ENCODE measurements around the gene ZFAND3. TPM values are rescaled to one million over a fixed set of nuclear protein-coding genes. Genes with fewer than 3 reads are reported as not detected.

The ZFAND3 gene
- total RNA-seq, 6 donors from 2014 or later = 26.2 to 66.4 (median 55.5) TPM

- TF ChIP-seq CTCF (IDR thresholded peaks at IDR 0.05) = no peak
- no peak for TF ChIP-seq EP300 (IDR thresholded peaks at IDR 0.05)
- TF ChIP-seq POLR2A (IDR thresholded peaks at IDR 0.05) = no peak
- no peak for TF ChIP-seq POLR2AphosphoS5 (IDR thresholded peaks at IDR 0.05)
- Histone ChIP-seq H3K4me1 (peaks cover 0 to 23% (median 12%) of the 10 kb centered on the region in 4 donors), H3K9me3 (no peaks in the 10 kb centered on the region), H3K27me3 (no peaks in the 10 kb centered on the region), H3K27ac (no peak overlapping the region), H3K4me3 (no peak overlapping the region), H3K36me3 (no peaks in the 10 kb centered on the region)
- DNase-seq (no peak), ATAC-seq (ENCODE audit: low FRiP score in 2 of 2) (no peak)
- WGBS, 2 donors = 89 to 92% methylated on average over 3 of the region's 3 CpGs
Measured at GRCh38 chr6:37858363-37858762, 38.8 kb downstream of the ZFAND3 start.

GRCh38 chr6:37860226-37860839, 40.8 kb downstream of the ZFAND3 start:
- 59 to 83% methylated on average over 1 of the region's 1 CpG for WGBS, 2 donors

GRCh38 chr6:37861452-37861851, 41.9 kb downstream of the ZFAND3 start:
- peaks cover 5 to 31% (median 18%) of the 10 kb centered on the region in 4 donors for H3K4me1 ChIP-seq
- TF ChIP-seq CTCF (IDR thresholded peaks at IDR 0.05) (no peak), POLR2AphosphoS5 (IDR thresholded peaks at IDR 0.05) (no peak), POLR2A (IDR thresholded peaks at IDR 0.05) (no peak), EP300 (IDR thresholded peaks at IDR 0.05) (no peak)
- WGBS, 2 donors = 81 to 85% methylated on average over 2 of the region's 2 CpGs
- H3K27me3 ChIP-seq = no peaks in the 10 kb centered on the region
- H3K36me3 ChIP-seq = no peaks in the 10 kb centered on the region
- no peak overlapping the region for H3K27ac ChIP-seq
- DNase-seq = no peak
- H3K9me3 ChIP-seq = no peaks in the 10 kb centered on the region
- no peak for ATAC-seq (ENCODE audit: low FRiP score in 2 of 2)
- H3K4me3 ChIP-seq = no peak overlapping the region

More at GRCh38 chr6:37860226-37860839, 40.8 kb downstream of the ZFAND3 start:
- DNase-seq (no peak), ATAC-seq (ENCODE audit: low FRiP score in 2 of 2) (no peak)
- peaks cover under 1 to 27% (median 15%) of the 10 kb centered on the region in 4 donors for H3K4me1 ChIP-seq
- no peaks in the 10 kb centered on the region for H3K27me3 ChIP-seq
- H3K4me3 ChIP-seq = no peak overlapping the region
- H3K27ac ChIP-seq = no peak overlapping the region
- TF ChIP-seq EP300 (IDR thresholded peaks at IDR 0.05) (no peak), CTCF (IDR thresholded peaks at IDR 0.05) (peak in 4 of 6 experiments; percentile 26 to 46 (median 40)), POLR2A (IDR thresholded peaks at IDR 0.05) (no peak), POLR2AphosphoS5 (IDR thresholded peaks at IDR 0.05) (no peak)
- H3K9me3 ChIP-seq = no peaks in the 10 kb centered on the region
- no peaks in the 10 kb centered on the region for H3K36me3 ChIP-seq

GRCh38 chr6:37862430-37862829, 42.9 kb downstream of the ZFAND3 start:
- 86 to 89% methylated on average over 4 of the region's 4 CpGs for WGBS, 2 donors
- H3K27ac ChIP-seq = no peak overlapping the region
- no peak for ATAC-seq (ENCODE audit: low FRiP score in 2 of 2)
- no peaks in the 10 kb centered on the region for H3K36me3 ChIP-seq
- no peak for TF ChIP-seq CTCF (IDR thresholded peaks at IDR 0.05)
- TF ChIP-seq EP300 (IDR thresholded peaks at IDR 0.05) = no peak
- TF ChIP-seq POLR2AphosphoS5 (IDR thresholded peaks at IDR 0.05) = no peak
- no peak for TF ChIP-seq POLR2A (IDR thresholded peaks at IDR 0.05)
- H3K4me3 ChIP-seq = no peak overlapping the region
- H3K27me3 ChIP-seq = no peaks in the 10 kb centered on the region
- peaks cover 13 to 40% (median 23%) of the 10 kb centered on the region in 4 donors for H3K4me1 ChIP-seq
- no peak for DNase-seq
- no peaks in the 10 kb centered on the region for H3K9me3 ChIP-seq

GRCh38 chr6:37862992-37863391, 43.5 kb downstream of the ZFAND3 start:
- Histone ChIP-seq H3K9me3 (no peaks in the 10 kb centered on the region), H3K36me3 (no peaks in the 10 kb centered on the region), H3K27me3 (no peaks in the 10 kb centered on the region), H3K4me3 (no peak overlapping the region), H3K4me1 (peaks cover 13 to 42% (median 24%) of the 10 kb centered on the region in 4 donors), H3K27ac (no peak overlapping the region)
- TF ChIP-seq POLR2AphosphoS5 (IDR thresholded peaks at IDR 0.05) (no peak), POLR2A (IDR thresholded peaks at IDR 0.05) (no peak)
- no peak for DNase-seq
- no peak for ATAC-seq (ENCODE audit: low FRiP score in 2 of 2)
- WGBS, 2 donors = 84 to 85% methylated on average over 2 of the region's 2 CpGs

Measured in upper lobe of left lung (tissue), 6 donors.